NB4 (cell line): ENCODE results near the gene GAB2.

Experiments used
- POLR2A ChIP-seq: IDR thresholded peaks from 2 replicates; pipeline ENCODE4 v1.6.1; 2011; ENCODE audit warnings: mild to moderate bottlenecking; ENCODE audit not compliant: insufficient read length; ENCODE audit errors: extremely low read depth
- TF ChIP-seq, protein P1 (sequence below): IDR thresholded peaks from one replicate; pipeline ENCODE4 v1.5.1; 2012; ENCODE audit warnings: low read depth, low read length

DNA sequence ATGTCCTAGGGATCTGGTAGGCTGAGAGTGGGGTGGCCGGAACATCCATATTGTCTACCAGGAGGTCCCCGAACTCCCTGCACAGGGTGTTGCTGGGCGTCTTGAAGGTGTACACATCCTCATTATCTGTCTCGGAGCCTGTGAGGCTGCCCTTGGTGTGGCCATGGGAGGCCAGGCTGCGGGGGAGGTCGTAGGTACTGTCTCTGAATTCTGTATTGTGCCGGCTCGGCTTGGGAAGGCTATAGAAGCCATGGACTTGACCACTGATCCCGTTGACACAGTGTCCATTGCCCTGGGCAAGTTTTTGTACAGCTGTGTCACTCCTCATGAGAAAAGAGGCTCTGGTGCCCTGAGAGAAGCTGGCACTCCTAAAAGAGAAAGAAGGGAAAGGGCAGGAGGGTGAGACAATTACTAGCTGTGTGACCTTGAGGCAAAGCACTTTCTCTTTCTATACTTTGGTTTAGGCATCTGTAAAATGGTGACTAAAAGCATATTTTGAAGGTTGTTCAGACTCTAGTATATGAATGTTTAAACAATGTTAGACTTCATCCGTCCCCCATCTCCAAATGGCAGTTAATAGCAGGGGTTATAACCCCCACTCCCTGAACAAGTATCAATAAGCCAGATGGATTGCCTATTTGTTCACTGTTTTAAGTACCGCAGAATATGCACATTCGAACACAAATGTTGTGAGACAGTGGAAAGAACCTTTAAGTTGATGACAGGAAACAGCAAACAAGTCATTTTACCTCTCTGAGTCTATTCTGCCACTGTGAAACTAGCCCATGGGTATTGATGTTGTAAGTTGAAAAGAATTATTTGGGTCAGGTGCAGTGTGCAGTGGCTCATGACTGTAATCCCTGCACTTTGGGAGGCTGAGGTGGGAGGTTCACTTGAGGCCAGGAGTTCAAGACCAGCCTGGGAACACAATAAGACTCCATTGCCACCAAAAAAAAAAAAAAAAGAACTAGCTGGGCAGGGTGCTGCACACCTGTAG is 190.6 kb downstream of the GAB2 start:
- no peak for TF ChIP-seq POLR2A
- TF ChIP-seq, protein P1, sequence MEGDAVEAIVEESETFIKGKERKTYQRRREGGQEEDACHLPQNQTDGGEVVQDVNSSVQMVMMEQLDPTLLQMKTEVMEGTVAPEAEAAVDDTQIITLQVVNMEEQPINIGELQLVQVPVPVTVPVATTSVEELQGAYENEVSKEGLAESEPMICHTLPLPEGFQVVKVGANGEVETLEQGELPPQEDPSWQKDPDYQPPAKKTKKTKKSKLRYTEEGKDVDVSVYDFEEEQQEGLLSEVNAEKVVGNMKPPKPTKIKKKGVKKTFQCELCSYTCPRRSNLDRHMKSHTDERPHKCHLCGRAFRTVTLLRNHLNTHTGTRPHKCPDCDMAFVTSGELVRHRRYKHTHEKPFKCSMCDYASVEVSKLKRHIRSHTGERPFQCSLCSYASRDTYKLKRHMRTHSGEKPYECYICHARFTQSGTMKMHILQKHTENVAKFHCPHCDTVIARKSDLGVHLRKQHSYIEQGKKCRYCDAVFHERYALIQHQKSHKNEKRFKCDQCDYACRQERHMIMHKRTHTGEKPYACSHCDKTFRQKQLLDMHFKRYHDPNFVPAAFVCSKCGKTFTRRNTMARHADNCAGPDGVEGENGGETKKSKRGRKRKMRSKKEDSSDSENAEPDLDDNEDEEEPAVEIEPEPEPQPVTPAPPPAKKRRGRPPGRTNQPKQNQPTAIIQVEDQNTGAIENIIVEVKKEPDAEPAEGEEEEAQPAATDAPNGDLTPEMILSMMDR: no peak
